Measurements from ENCODE around the gene KDM7A.
"Not testable (repeated sequence)": the region's sequence is repeated elsewhere in the genome, so short reads cannot be mapped to it uniquely, and the experiment has no call there.

The KDM7A gene

GRCh38 chr7:140114817-140115216, 62.0 kb downstream of the KDM7A start:
- not testable (repeated sequence) for H3K27ac ChIP-seq (ENCODE audit: low read length); H3K27me3 ChIP-seq (ENCODE audit: control insufficient read depth, insufficient read depth, low read length); H3K4me1 ChIP-seq (ENCODE audit: control insufficient read depth, low read depth, low read length); H3K9ac ChIP-seq (ENCODE audit: low read length); H3K4me3 ChIP-seq (ENCODE audit: low read length); H3K9me3 ChIP-seq (ENCODE audit: control insufficient read depth, low read depth, low read length)
- H3K36me3 ChIP-seq (ENCODE audit: control insufficient read depth, low read depth, low read length), result peaks cover 18% of the 10 kb centered on the region

DNA sequence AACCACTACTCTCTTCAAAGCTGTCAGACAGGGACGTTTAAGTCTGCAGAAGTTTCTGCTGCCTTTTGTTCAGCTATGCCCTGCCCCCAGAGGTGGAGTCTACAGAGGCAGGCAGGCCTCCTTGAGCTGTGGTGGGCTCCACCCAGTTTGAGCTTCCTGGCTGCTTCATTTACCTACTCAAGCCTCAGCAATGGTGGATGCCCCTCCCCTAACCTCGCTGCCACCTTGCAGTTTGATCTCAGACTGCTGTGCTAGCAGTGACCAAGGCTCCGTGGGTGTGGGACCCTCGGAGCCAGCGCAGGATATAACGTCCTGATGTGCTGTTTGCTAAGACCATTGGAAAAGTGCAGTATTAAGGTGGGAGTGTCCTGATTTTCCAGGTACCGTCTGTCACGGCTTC, 68.0 kb downstream of the KDM7A start:
- H3K27me3 ChIP-seq (ENCODE audit: control insufficient read depth, insufficient read depth, low read length); H3K4me3 ChIP-seq (ENCODE audit: low read length); H3K4me1 ChIP-seq (ENCODE audit: control insufficient read depth, low read depth, low read length); H3K9ac ChIP-seq (ENCODE audit: low read length); H3K9me3 ChIP-seq (ENCODE audit: control insufficient read depth, low read depth, low read length); H3K27ac ChIP-seq (ENCODE audit: low read length): not testable (repeated sequence)
- H3K36me3 ChIP-seq (ENCODE audit: control insufficient read depth, low read depth, low read length), result peaks cover 13% of the 10 kb centered on the region

- no peaks in the 10 kb centered on the region for H3K9me3 ChIP-seq (ENCODE audit: control insufficient read depth, low read depth, low read length)
- no peak overlapping the region for H3K9ac ChIP-seq (ENCODE audit: low read length)
- no peaks in the 10 kb centered on the region for H3K4me1 ChIP-seq (ENCODE audit: control insufficient read depth, low read depth, low read length)
- no peak overlapping the region for H3K4me3 ChIP-seq (ENCODE audit: low read length)
- H3K36me3 ChIP-seq (ENCODE audit: control insufficient read depth, low read depth, low read length), result peaks cover 66% of the 10 kb centered on the region
- H3K27ac ChIP-seq (ENCODE audit: low read length), result no peak overlapping the region
- H3K27me3 ChIP-seq (ENCODE audit: control insufficient read depth, insufficient read depth, low read length), result no peaks in the 10 kb centered on the region
Measured at GRCh38 chr7:140096459-140096858, 80.3 kb downstream of the KDM7A start.

DNA sequence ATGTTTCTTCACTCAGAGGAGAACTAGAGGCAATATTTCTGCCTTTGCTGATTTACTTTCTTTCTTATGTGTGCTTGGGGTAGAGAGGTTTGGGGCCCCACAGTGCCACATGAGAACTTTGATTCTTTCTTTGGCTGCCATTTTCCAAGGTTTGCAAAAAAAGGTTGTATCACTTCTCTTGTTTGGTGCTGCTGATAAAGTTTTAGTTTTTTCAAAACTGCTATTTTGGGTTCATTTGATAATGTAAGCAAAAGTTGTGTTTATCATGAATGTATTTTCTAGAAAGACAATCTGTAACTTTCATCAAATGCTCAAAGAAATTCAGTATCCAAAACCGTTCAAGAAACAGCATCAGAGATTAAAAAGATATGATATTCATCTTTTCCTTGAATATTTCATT, 83.4 kb downstream of the KDM7A start:
- H3K27ac ChIP-seq (ENCODE audit: low read length), result no peak overlapping the region
- H3K9ac ChIP-seq (ENCODE audit: low read length), result no peak overlapping the region
- H3K36me3 ChIP-seq (ENCODE audit: control insufficient read depth, low read depth, low read length), result peaks cover 59% of the 10 kb centered on the region
- no peaks in the 10 kb centered on the region for H3K27me3 ChIP-seq (ENCODE audit: control insufficient read depth, insufficient read depth, low read length)
- H3K4me3 ChIP-seq (ENCODE audit: low read length), result no peak overlapping the region
- H3K4me1 ChIP-seq (ENCODE audit: control insufficient read depth, low read depth, low read length), result no peaks in the 10 kb centered on the region
- no peaks in the 10 kb centered on the region for H3K9me3 ChIP-seq (ENCODE audit: control insufficient read depth, low read depth, low read length)

GRCh38 chr7:140085447-140085846, 91.3 kb downstream of the KDM7A start:
- Histone ChIP-seq H3K27me3 (ENCODE audit: control insufficient read depth, insufficient read depth, low read length) (no peaks in the 10 kb centered on the region), H3K4me3 (ENCODE audit: low read length) (no peak overlapping the region), H3K4me1 (ENCODE audit: control insufficient read depth, low read depth, low read length) (no peaks in the 10 kb centered on the region), H3K36me3 (ENCODE audit: control insufficient read depth, low read depth, low read length) (no peaks in the 10 kb centered on the region), H3K9ac (ENCODE audit: low read length) (no peak overlapping the region), H3K9me3 (ENCODE audit: control insufficient read depth, low read depth, low read length) (no peaks in the 10 kb centered on the region), H3K27ac (ENCODE audit: low read length) (no peak overlapping the region)

- Histone ChIP-seq H3K36me3 (ENCODE audit: control insufficient read depth, low read depth, low read length) (no peaks in the 10 kb centered on the region), H3K9ac (ENCODE audit: low read length) (no peak overlapping the region), H3K27me3 (ENCODE audit: control insufficient read depth, insufficient read depth, low read length) (no peaks in the 10 kb centered on the region), H3K4me3 (ENCODE audit: low read length) (no peak overlapping the region), H3K4me1 (ENCODE audit: control insufficient read depth, low read depth, low read length) (no peaks in the 10 kb centered on the region), H3K27ac (ENCODE audit: low read length) (no peak overlapping the region), H3K9me3 (ENCODE audit: control insufficient read depth, low read depth, low read length) (no peaks in the 10 kb centered on the region)
Measured at GRCh38 chr7:140084972-140085371, 91.8 kb downstream of the KDM7A start.

- H3K4me1 ChIP-seq (ENCODE audit: control insufficient read depth, low read depth, low read length), result no peaks in the 10 kb centered on the region
- no peak overlapping the region for H3K9ac ChIP-seq (ENCODE audit: low read length)
- no peaks in the 10 kb centered on the region for H3K9me3 ChIP-seq (ENCODE audit: control insufficient read depth, low read depth, low read length)
- no peaks in the 10 kb centered on the region for H3K27me3 ChIP-seq (ENCODE audit: control insufficient read depth, insufficient read depth, low read length)
- no peak overlapping the region for H3K27ac ChIP-seq (ENCODE audit: low read length)
- no peak overlapping the region for H3K4me3 ChIP-seq (ENCODE audit: low read length)
- no peaks in the 10 kb centered on the region for H3K36me3 ChIP-seq (ENCODE audit: control insufficient read depth, low read depth, low read length)
Measured at GRCh38 chr7:140084142-140084655, 92.6 kb downstream of the KDM7A start.

- no peaks in the 10 kb centered on the region for H3K36me3 ChIP-seq (ENCODE audit: control insufficient read depth, low read depth, low read length)
- no peak overlapping the region for H3K27ac ChIP-seq (ENCODE audit: low read length)
- no peak overlapping the region for H3K4me3 ChIP-seq (ENCODE audit: low read length)
- H3K9me3 ChIP-seq (ENCODE audit: control insufficient read depth, low read depth, low read length), result no peaks in the 10 kb centered on the region
- H3K9ac ChIP-seq (ENCODE audit: low read length), result no peak overlapping the region
- no peaks in the 10 kb centered on the region for H3K27me3 ChIP-seq (ENCODE audit: control insufficient read depth, insufficient read depth, low read length)
- no peaks in the 10 kb centered on the region for H3K4me1 ChIP-seq (ENCODE audit: control insufficient read depth, low read depth, low read length)
Measured at GRCh38 chr7:140082770-140083169, 94.0 kb downstream of the KDM7A start.

DNA sequence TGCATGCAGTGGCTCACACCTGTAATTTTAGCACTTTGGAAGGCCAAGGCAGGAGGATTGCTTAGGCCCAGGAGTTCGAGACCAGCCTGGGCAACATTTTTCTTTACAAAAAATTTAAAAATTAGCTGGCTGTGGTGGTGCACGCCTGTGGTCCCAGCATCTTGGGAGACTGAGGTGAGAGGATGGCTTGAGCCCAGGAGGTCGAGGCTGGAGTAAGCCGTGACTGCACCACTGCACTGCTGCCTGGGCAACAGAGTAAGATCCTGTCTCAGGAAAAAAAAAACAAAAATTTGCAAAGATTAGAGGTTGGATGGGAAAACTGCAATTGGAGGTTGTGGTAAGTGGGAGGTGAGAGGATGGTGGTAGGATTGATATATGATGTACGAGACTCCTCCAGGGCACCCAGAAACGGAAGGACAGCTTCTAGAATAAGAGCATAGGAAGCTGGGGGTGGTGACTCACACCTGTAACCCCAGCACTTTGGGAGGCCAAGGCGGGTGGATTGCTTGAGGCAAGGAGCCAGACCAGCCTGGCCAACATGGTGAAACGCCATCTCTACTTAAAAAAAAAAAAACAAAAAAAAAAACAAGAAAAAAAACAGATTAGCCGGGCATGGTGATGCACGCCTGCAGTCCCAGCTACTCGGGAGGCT, 94.9 kb downstream of the KDM7A start:
- no peaks in the 10 kb centered on the region for H3K36me3 ChIP-seq (ENCODE audit: control insufficient read depth, low read depth, low read length)
- no peaks in the 10 kb centered on the region for H3K4me1 ChIP-seq (ENCODE audit: control insufficient read depth, low read depth, low read length)
- H3K27me3 ChIP-seq (ENCODE audit: control insufficient read depth, insufficient read depth, low read length), result no peaks in the 10 kb centered on the region
- no peaks in the 10 kb centered on the region for H3K9me3 ChIP-seq (ENCODE audit: control insufficient read depth, low read depth, low read length)
- H3K27ac ChIP-seq (ENCODE audit: low read length), result no peak overlapping the region
- no peak overlapping the region for H3K9ac ChIP-seq (ENCODE audit: low read length)
- no peak overlapping the region for H3K4me3 ChIP-seq (ENCODE audit: low read length)

- Histone ChIP-seq H3K27me3 (ENCODE audit: control insufficient read depth, insufficient read depth, low read length) (no peaks in the 10 kb centered on the region), H3K4me3 (ENCODE audit: low read length) (no peak overlapping the region), H3K27ac (ENCODE audit: low read length) (no peak overlapping the region), H3K36me3 (ENCODE audit: control insufficient read depth, low read depth, low read length) (no peaks in the 10 kb centered on the region), H3K9ac (ENCODE audit: low read length) (no peak overlapping the region), H3K9me3 (ENCODE audit: control insufficient read depth, low read depth, low read length) (no peaks in the 10 kb centered on the region), H3K4me1 (ENCODE audit: control insufficient read depth, low read depth, low read length) (no peaks in the 10 kb centered on the region)
Measured at GRCh38 chr7:140080919-140081318, 95.9 kb downstream of the KDM7A start.

DNA sequence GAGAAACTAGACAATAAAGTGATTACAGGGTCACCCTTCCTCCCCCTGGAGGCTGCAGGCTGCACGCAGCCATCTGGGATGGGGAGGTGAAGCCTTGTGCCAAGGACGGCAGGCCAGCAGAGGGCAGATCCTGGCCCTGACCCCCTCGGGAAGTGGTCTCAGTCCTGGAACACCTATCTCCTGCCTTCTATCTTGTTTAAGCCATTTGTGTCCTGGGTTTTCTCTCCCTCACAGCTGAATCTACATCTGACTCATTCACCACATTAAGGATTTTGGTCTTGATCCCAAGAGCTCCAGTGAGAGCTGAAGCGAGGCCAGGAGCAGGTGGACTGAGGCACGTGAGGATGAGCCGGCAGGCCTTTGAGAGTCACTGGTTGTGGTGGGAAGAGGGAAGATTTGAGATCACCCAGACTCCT, 97.7 kb downstream of the KDM7A start:
- no peaks in the 10 kb centered on the region for H3K27me3 ChIP-seq (ENCODE audit: control insufficient read depth, insufficient read depth, low read length)
- no peak overlapping the region for H3K27ac ChIP-seq (ENCODE audit: low read length)
- H3K4me3 ChIP-seq (ENCODE audit: low read length), result no peak overlapping the region
- H3K9me3 ChIP-seq (ENCODE audit: control insufficient read depth, low read depth, low read length), result no peaks in the 10 kb centered on the region
- no peak overlapping the region for H3K9ac ChIP-seq (ENCODE audit: low read length)
- H3K4me1 ChIP-seq (ENCODE audit: control insufficient read depth, low read depth, low read length), result no peaks in the 10 kb centered on the region
- no peaks in the 10 kb centered on the region for H3K36me3 ChIP-seq (ENCODE audit: control insufficient read depth, low read depth, low read length)

- Histone ChIP-seq H3K4me1 (ENCODE audit: control insufficient read depth, low read depth, low read length) (no peaks in the 10 kb centered on the region), H3K27ac (ENCODE audit: low read length) (no peak overlapping the region), H3K4me3 (ENCODE audit: low read length) (no peak overlapping the region), H3K27me3 (ENCODE audit: control insufficient read depth, insufficient read depth, low read length) (no peaks in the 10 kb centered on the region), H3K36me3 (ENCODE audit: control insufficient read depth, low read depth, low read length) (no peaks in the 10 kb centered on the region), H3K9me3 (ENCODE audit: control insufficient read depth, low read depth, low read length) (no peaks in the 10 kb centered on the region), H3K9ac (ENCODE audit: low read length) (no peak overlapping the region)
Measured at GRCh38 chr7:140078392-140078791, 98.4 kb downstream of the KDM7A start.

Data from iPS-18a (cell line).